Suppressor macrophage treated with lipopolysaccharide for 1 hour (primary cell): ENCODE results near the gene GNAT1.

Experiments
- DNase-seq, 3 donors: peaks; one replicate each; pipeline ENCODE4 v3.0.0-alpha.2; 2020 to 2022

Gene GNAT1

DNA sequence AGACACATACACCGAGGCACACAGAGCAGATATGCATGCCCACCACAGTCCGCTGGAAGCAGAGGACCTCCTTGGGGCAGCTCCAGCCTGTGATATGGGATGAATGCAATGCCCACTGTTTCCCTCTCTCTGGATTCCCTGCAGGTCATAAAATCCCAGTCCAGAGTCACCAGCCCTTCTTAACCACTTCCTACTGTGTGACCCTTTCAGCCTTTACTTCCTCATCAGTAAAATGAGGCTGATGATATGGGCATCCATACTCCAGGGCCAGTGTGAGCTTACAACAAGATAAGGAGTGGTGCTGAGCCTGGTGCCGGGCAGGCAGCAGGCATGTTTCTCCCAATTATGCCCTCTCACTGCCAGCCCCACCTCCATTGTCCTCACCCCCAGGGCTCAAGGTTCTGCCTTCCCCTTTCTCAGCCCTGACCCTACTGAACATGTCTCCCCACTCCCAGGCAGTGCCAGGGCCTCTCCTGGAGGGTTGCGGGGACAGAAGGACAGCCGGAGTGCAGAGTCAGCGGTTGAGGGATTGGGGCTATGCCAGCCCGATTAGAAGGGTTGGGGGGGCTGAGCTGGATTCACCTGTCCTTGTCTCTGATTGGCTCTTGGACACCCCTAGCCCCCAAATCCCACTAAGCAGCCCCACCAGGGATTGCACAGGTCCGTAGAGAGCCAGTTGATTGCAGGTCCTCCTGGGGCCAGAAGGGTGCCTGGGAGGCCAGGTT is at the start of gene GNAT1:
TSS of gene GNAT1 (plus strand) at position 675 of the 725 bp plus-strand sequence. CDS start 116 bp downstream, outside the sequence.
- peak; percentile 57 to 67 (median 64) for DNase-seq

DNA sequence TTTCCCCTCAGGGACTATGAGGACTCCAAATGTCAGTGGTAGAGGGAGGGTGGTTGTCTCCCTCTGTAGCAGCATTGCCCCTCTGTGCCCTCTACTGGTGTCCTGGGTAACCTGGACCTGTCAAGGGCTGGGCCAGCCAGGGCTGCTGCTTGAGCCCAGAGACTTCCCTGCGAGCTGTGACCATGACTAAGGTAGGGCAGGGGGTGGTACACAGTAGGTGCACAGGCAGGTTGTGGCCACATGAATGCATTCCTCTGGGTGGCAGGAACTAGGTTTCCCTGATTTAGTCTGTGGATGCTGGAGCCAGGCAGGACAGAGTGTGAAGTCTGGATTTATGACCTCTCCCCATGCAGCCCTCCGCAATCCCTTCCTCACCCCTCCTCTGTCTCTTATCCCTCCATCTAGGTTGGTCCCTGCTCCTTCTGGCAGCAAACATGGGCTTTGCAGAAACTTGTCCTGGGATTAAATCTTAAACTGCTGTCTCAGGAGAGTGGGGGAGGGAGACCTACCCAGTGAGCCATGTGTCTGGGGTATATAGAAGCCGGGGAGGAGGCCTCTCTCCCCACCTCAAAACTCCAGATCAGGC is 45.0 kb upstream of the GNAT1 start:
- DNase-seq: no peak

DNA sequence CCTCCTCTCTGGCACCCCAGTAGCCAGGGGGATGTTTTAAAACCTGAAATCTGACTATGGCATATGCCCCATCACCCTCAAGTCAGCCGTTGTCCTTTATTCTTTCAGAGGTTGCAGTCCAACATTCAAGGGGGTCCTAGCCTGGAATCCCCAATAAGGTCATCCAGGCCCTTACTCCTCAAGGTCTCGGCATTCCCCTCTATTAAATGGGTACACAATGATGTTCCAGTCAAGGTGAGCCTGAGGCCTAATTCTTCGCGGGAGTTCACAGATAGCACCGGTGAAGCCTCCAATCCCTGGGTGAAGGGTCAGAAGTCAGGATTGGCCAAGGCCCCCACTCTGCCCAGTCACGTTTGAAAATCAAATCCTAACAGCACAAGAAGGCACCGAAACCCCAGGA is 44.4 kb upstream of the GNAT1 start:
- no peak for DNase-seq

DNA sequence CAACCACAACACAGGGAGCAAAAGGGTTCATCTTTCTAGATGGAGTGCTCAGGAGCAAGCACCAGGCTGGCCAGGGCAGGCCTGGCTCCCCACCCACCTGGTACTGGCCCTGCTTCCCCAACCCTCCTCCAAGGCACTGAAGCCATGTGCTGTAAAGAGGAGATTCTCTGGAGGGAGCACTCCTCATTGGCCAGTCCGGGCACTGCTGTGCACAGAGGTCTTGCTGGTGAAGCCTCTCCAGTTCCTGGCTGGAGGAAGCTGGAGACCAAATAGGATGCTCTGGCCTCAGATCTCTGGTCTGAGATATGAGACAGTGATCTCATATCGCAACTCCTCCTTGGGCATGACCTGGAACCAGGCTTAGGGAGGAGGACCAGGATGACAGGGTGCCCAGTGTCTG is 44.0 kb upstream of the GNAT1 start:
- DNase-seq: no peak

DNA sequence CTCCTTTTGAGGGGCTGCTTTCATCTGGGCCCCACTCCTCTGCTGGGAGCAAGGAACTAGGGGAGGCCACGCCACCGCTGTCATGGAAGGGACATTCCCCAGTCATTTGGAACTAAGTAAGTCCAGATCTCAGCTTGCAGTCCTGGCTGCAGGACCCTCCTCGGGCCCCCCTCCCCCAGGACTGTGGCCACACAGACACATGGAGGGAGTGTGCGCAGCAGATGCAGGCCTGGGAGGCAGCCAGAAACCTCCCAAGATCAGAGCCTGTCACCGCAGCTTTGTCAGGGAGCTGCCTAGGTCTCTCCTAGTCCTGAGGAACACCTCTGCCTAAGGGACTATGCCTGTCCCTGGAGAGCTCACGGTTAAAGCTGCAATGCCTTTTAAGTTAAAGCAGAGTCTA is 43.5 kb upstream of the GNAT1 start:
- no peak for DNase-seq

DNA sequence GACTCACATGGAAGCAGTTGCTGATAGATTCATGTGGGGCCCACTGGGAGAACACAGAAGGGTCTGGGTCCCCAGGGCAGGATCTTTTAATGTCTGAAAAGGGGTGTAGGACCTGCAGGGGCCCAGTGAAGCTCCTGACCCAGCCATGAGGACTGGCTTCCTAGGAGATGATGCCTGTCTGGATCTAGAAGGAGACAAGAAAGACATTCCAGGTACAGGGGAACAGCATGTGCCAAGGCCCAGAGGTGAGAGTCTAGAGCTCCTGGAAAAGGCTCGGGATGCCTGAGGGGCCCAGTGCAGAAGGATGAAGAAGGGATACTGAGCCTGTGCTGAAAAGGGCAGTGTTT is 41.0 kb upstream of the GNAT1 start:
- DNase-seq: no peak

DNA sequence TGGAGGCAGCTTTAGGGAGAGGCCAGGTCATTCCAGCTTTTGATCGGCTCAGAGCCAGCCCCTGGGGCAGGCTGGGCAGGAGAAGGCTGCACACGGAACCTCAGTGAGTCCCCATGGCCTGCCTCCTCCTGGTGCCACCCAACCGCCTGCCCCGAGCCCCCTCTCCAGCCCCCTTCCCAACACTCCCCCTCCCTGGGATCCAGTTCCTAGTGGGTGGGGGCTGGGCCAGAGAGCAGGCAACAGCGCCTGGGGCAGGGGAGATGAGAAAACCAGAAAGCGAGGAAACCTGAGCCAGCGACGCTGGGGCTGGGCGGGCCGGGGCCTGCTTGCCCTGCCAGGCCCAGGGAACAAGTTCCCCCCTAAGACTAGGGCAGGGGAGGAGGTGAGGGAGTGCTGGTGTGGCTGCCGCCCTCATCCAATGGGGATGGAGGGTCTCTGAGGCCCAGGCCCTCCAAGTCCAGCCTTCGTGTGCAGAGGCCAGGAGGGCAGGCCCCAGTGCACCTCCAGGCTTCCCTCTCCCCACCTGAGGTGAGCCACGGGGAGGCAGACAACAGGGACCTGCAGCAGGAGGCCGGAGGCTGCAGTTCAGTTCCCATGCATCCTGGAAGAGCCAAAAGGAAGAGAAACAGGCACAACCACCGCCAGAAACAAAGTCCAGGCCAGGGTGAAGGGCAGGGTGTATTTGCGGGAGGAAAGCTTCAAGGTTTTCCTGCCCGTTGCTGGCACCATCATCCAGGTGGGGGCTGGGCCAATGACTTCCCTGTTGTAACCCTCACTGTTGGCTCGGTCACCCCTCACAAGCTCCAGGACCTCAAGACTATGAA is 40.3 kb upstream of the GNAT1 start:
- DNase-seq: no peak

DNA sequence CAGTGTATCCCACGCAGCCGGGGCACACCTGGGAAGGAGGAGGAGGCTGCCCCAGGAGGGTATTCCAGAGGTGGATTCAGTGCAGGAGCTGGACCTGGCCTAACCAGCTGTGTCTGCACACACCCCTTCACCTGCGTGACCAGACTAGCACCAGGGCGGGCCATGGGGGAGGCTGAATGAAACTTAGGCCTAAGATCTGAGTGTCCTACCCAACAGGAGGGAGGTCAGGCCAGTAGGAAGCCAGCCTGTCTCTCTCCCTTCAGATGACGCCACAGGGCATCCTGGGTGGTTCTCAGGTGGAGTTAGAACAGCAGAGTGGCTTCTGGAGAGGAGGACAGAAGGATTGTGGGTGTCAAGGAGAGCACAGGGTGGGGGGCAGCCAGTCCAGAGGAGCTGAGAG is 39.7 kb upstream of the GNAT1 start:
- no peak for DNase-seq

DNA sequence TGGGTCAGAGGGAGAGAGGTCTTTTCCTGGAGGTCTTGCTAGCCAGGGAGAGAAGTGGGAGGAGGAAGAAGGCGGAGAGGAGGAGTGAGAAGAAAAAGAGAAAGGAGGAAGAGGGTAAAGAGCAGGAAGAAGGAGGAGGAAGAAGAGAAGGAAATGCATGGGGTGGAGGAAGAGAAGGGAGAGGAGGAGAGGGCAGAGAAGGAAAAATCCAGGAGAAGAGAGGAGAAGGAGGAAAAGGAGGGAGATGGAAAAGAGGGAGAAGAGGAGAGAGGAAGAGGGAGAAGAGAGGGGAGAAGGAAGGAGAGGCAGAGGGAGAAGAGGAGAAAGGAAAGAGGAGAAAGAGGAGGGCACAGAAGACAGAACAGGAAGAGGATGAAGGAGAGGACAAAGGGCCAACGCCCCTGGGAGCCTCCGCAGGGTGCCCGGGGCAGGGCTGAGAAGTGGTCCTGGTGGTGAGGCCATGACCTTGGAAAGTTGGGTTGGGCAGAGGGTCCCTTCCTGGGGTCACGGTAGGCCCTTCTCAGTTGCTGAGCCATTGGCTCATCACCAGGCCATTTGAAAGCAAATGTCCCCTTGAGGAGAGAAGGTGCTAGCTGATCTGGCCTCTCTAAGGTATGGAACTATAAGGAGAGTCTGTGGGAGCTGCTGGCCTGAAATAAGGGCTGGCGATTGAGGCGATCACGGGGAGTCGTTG is 37.5 kb upstream of the GNAT1 start:
- DNase-seq: no peak

DNA sequence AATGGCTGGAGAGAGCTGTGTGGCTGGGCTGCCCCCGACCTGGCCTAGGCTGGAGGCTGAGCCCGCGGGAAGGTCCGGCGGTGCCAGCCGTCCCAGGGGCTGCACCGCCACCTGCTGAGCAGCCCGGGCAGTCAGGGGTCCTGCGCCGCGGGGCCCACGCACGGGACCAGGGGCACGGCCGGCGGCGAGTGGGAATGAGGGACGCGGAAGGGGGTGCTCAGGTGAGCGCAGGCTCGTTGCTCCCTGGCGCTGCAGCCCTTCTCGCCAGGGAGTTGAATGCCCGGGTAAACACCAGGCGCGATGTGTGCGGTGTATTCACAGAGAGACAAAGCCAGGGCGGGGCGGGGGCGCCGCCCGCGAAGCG is 37.0 kb upstream of the GNAT1 start:
- peak in 2 of 3 donors; percentile 20 to 42 for DNase-seq

DNA sequence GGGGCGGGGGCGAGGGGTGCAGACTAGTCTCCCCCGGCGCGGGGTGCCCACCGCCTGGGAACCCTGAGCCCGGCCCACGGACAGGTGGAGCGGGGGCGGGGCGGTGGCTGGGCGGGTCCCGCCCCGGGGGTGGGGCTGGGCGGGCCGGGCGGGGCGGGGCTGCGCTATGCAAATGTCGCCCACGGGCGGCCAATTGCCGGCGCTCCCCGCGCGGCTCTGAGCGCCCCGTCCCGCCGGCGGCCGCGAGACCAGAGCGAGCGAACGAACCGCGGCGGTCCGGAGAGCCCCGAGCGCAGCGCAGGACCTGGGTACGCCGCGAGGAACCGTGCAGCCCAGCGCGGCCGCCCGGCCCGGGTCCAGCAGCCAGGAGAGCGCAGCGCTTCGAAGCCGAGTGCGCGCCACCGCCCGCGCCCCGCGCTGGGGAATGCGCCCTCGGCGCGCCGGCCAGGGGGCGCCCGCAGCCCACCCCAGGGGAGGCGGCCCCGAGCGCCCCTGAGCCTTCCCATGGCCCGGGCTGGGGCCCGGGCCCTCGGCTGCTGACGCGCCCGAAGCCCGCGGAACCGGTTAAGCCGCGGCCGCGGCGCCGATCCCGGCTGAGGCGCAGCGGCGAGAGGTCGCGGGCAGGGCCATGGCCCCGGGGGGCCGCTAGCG is 36.4 kb upstream of the GNAT1 start, which contains the start of gene SEMA3F:
TSS of gene SEMA3F (plus strand) at position 485 of the 651 bp plus-strand sequence. CDS start 4,299 bp downstream, outside the sequence.
- peak; percentile 85 to 95 (median 90) for DNase-seq

DNA sequence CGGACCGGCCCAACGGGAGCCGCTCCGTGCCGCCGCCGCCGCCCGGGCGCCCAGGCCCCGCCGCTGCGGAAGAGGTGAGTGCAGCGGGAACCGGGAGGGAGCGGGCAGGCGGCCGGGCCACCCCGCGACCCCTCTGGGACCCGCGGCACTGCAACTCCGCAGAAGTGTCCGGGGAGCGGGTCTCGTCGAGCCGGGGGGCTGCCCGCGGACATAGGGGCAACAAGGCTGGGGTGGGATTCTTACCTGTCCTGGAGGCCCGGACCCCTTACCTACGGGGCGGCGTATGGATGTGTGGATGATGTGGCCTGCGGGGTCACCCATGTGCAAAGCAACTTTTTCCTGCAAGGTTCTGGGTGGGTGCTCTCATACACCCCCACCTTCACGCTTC is 35.9 kb upstream of the GNAT1 start:
- no peak for DNase-seq

DNA sequence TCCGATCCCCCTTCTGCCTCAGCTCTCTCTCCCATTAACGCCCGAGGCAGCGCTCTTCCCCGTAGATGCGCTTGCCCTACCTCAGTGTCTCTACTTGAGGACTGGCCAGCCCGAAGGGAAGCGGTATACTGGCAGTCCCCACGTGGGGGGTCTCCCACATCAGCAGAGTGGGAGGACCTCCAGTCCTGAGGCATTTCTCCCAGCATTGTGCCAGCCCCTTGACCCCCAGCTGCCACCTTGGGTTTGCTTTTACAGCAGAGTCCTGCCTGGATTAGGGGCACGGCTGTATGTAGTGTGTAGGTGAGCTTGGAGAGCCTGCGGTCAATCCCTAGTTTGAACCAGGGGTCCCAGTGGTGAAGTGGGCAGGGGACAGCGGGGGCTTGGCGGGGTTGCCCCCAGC is 35.5 kb upstream of the GNAT1 start:
- no peak for DNase-seq

DNA sequence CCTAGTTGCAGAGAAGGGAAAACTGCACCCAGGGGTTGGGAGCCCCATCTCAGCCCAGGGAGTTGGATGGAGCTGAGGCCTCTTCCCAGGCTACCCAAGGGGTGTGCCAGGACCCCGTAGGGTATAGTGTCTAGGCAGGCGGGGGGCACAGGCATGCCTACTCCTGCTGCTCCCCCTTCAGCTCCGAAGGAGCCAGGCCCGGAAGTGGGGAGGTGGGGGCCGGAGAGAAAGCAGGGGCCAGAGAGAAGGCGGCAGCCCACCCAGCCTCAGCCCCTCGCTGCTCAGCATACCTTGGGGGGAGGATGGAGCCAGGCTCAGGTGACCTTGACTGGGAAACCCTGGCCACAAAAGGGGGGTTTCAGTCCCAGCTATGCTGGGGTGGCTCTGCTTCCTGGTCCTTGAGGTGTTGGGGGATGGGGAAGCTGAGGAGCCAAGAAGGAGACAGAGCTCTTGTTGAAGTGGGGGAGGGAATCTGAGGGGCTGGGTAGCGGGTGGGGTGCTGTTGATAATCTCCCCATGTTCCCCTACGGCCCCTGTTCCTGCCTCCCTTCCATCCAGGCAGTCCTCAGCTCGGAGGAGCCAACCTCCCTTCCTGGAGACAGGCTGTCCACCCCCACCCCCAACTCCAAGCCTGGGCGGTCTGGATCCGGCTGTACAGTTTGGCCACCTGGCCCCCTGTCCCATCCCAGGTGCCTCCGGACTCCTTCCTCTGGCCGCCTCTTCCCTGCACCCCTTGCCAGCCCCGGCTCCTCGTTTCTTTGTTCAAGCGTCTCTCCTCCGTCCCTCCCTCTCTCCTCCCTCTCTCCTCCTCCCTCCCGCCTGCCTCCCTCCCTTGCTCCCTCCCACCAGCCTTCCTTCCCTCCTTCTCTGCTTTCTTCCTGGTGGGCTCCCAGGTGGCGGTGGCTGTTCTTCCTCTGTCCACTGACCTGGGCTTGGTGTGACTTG is 34.6 kb upstream of the GNAT1 start:
- DNase-seq: no peak

DNA sequence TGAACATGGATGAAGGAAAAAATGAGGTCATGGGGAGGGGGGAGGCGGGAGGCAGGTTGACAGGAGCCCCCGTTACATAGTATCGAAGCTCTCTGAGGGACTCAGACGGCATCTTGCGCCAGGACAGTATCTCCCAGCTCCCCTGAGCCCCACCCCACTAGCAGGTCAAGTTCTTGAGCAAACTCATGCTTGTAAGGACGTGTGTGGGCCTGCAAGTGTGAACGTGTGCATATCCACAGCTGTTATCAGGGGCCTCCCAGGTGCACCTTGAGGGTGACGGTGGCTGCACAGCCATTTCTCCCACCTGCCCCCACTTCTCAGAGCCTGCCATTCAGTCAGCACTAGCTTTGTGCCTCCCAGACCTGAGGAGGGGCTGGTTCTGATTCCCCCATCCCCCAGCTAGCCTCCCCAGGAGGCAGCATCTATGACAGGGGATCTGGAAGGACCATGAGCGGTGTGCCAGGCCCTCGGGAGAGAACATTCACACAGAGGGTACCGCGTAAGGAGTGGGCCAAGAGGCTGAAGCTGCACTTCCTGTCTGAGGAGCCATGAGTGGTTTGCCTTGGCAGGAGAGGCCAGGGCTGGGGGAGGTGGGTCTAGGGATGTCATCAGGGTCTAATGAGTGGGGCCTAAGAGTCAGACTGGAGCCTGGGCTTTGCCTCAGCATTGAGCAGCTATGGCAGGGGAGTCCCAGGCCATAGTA is 33.4 kb upstream of the GNAT1 start:
- DNase-seq: no peak

DNA sequence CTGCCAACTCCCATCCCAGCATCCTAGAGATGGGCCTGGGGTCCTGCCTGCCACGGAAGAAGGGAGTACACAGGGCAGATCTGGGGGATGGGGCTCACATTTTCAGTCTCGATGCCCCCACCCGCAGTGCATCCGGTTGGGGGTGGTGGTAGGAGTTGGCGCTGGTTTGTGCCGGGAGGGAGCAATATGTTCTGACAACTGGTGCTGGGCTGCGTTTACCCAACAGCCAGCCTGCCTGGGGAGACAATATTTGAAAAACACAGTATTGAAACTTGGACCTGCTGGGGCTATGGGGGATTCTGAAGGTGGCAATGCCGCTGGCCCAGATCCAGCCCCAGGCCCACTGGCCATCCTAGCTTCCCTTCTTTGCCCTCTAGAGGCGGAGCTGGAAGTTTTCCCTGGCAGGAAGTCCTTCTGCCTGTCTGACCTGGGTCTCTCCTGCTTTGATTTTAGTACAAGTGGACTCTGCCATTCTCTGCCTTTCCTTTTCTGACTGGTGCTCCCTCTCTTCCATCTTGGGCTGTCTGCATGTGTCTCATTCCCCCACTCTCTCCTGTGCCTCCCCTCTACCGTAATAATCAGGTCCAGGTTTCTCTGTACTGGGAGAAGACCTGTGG is 32.8 kb upstream of the GNAT1 start:
- DNase-seq: no peak

DNA sequence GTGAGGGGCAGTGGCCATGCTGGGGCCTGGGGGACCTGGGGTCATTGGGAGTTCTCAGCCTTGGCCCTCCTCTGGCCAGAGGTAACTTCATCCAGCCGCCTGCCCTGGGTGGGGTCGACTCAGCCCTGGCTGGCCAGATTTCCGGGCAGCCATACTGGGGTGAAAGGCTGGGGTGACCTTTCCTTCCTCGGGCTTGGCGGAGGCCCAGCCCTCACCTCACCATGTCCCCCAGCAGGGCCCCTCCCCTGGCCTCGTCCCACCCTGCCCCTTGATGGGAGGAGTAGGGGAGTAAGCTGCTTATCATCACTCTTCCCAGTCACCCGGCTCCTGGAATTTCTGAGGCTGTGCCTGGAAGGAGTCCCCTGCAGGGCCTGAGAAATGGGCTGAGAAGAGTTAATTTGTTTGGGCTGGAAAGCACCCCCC is 30.8 kb upstream of the GNAT1 start:
- DNase-seq: no peak

DNA sequence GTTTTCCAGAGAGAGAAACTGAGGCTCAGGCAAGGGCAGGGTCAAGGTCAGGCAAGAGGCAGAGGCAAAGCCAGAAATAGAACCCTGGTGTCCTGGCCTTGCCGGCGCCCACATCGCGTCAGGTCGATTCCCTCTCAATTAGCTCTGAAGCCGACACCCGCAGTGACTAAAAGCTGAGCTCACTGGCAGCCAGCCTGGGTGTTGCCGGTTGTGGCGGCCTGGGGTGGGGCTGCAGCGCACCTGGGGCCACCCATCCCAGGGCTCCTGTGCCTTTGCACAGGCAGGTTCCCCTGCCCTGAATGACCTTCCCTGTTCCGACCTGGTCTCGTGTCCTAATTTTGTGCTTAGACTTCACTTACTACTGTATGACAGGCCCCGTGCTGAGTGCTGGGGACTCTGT is 30.1 kb upstream of the GNAT1 start:
- DNase-seq: no peak

DNA sequence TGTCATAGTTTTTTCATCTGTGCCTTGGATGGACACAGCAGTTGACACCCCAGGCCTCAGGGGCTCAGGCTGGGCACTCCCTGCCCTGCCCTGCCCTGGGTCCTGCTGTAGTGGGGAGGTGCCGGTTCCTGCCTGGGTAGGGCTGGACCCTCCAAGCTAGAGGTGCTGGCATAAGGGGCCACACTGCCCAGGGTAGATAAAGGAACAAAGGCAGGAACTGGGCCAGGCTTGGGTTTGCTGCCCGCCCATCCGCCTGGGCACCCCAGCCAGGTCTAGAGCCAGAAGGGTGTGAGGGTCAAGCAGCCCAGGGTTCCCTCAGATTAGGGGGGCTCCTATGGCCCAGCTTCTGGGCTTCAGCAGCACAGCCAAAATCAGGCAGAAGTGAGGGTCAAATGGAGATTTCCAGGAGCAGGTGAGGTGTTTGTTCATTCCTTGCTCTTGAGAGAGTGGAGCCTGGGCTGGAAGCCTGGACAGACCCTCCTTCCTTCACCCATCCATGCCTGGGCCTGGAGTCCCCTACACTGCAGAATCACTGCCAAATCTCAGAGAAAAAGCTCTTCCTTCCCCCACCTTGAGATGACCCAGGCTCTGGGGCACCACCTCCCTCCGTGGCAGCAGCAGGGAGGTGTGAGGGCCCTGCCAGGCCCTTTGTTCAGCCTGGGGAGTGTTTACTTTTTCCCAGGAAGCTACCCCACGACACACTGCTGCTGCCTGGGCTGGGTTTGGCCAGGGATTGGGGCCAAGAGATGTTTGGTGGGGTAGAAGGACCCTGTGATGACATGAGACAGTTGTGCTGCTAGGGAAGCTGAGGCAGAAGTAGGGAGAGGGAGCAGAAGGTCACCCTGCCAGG is 29.2 kb upstream of the GNAT1 start:
- no peak for DNase-seq
